Common myeloid progenitor, CD34-positive (primary cell): Measurements from ENCODE around the gene MAEL.
A peak's percentile ranks its signal among the peaks of the same experiment; 100 is the strongest.

Source experiments
- CTCF ChIA-PET: fragments of 350-600 bp; sonication (Branson Sonifier 250); formaldehyde crosslinking; loops from one replicate; lab custom pipeline; 2021; ENCODE audit warnings: antibody characterized with exemption; lab: Charles Lee
- POLR2A ChIA-PET: fragments of 350-600 bp; sonication (Branson Sonifier 250); formaldehyde crosslinking; loops from one replicate; lab custom pipeline; 2021; ENCODE audit warnings: antibody characterized with exemption; lab: Charles Lee
- DNase-seq, 3 donors: peaks; one replicate each; pipeline versions ENCODE4 v3.0.0 to v3.0.0-alpha.2; 2013
- H3K27ac ChIP-seq, 2 experiments: 1 replicate in 1 of 2; 2 replicates in 1 of 2; pipeline ENCODE4 v1.7.0; 2013; ENCODE audit warnings: inconsistent platforms in 2 of 2, low read length in 2 of 2, mild to moderate bottlenecking in 2 of 2, low read depth in 1 of 2, moderate library complexity in 1 of 2; ENCODE audit not compliant: severe bottlenecking in 2 of 2, insufficient read depth in 1 of 2, poor library complexity in 1 of 2
- H3K27me3 ChIP-seq, 5 experiments: replicated peaks in 2 of 5; 1 replicate in 3 of 5; 2 replicates in 2 of 5; pipeline versions ENCODE4 v1.6.1 to v1.7.0; 2013; ENCODE audit warnings: low read length in 4 of 5, mild to moderate bottlenecking in 2 of 5, moderate library complexity in 2 of 5, inconsistent platforms in 1 of 5; ENCODE audit not compliant: insufficient read depth in 5 of 5, control insufficient read depth in 4 of 5
- H3K36me3 ChIP-seq, 4 experiments: 1 replicate in 2 of 4; 2 replicates in 2 of 4; pipeline versions ENCODE4 v1.6.1 to v1.7.0; 2013; ENCODE audit warnings: low read length in 3 of 4, control low read depth in 1 of 4, mild to moderate bottlenecking in 1 of 4; ENCODE audit not compliant: control insufficient read depth in 4 of 4, insufficient read depth in 4 of 4
- H3K4me1 ChIP-seq, 4 experiments: 1 replicate in 3 of 4; 2 replicates in 1 of 4; pipeline versions ENCODE4 v1.6.1 to v1.7.1; 2013; ENCODE audit warnings: low read length in 3 of 4, mild to moderate bottlenecking in 3 of 4, control low read depth in 1 of 4, inconsistent platforms in 1 of 4, moderate library complexity in 1 of 4; ENCODE audit not compliant: control insufficient read depth in 4 of 4, insufficient read depth in 4 of 4; ENCODE audit errors: control extremely low read depth in 1 of 4
- H3K4me3 ChIP-seq, 7 experiments: 1 replicate in 4 of 7; 2 replicates in 3 of 7; pipeline versions ENCODE4 v1.5.1 to v1.7.0; 2013; ENCODE audit warnings: mild to moderate bottlenecking in 7 of 7, low read length in 6 of 7, moderate library complexity in 6 of 7, inconsistent platforms in 2 of 7, low read depth in 2 of 7, control low read depth in 1 of 7; ENCODE audit not compliant: insufficient read depth in 4 of 7, control insufficient read depth in 1 of 7; ENCODE audit errors: extremely low read depth in 1 of 7
- H3K9me3 ChIP-seq, 5 experiments: 1 replicate in 4 of 5; 2 replicates in 1 of 5; pipeline versions ENCODE4 v1.6.1 to v1.7.1; 2013; ENCODE audit warnings: low read length in 4 of 5, mild to moderate bottlenecking in 2 of 5, inconsistent platforms in 1 of 5, low read depth in 1 of 5, moderate library complexity in 1 of 5; ENCODE audit not compliant: control insufficient read depth in 4 of 5, insufficient read depth in 2 of 5; ENCODE audit errors: control extremely low read depth in 1 of 5
- WGBS: methylation state at CpG from one replicate; pipeline ENCODE4 v1.1.5; 2013; ENCODE audit not compliant: insufficient coverage; 5-methylcytosine and 5-hydroxymethylcytosine counted together

The MAEL gene

DNA sequence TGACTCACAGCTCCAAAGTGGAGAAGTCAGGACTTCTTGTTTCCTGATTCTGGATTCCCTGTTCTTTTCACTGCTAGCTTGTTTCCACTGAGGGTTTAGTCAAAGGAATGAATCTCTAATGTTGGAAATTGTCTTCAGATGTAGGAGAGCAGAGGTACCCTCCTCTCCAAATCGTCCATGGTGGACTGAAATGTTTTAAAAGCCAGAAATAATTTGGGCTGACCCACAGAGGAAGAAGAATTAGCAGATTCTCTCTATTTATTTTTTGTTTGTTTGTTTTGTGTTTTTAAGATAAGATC lies 70.7 kb downstream of the MAEL start:
- Histone ChIP-seq H3K36me3 (peaks cover 0 to 5% (median 0%) of the 10 kb centered on the region in 4 experiments), H3K27me3 (no peaks in the 10 kb centered on the region), H3K4me3 (no peak overlapping the region), H3K27ac (no peak overlapping the region), H3K4me1 (peaks cover 0 to 17% (median 11%) of the 10 kb centered on the region in 4 experiments), H3K9me3 (no peaks in the 10 kb centered on the region)
- ChIA-PET POLR2A (interaction anchor here (0.7 kb wide), 1 partner anchor 88 kb away, joined by 3 read pairs; no protein-coding TSS in a partner anchor), CTCF (interaction anchor here (0.6 to 18.3 kb wide), 38 partner anchors 9 to 1175 kb away, joined by 3 to 666 read pairs (median 4); partner anchors contain the start of genes ILDR2, POU2F1 and TADA1)
- no peak for DNase-seq
- WGBS = 89% methylated on average over 1 of the region's 1 CpG

DNA sequence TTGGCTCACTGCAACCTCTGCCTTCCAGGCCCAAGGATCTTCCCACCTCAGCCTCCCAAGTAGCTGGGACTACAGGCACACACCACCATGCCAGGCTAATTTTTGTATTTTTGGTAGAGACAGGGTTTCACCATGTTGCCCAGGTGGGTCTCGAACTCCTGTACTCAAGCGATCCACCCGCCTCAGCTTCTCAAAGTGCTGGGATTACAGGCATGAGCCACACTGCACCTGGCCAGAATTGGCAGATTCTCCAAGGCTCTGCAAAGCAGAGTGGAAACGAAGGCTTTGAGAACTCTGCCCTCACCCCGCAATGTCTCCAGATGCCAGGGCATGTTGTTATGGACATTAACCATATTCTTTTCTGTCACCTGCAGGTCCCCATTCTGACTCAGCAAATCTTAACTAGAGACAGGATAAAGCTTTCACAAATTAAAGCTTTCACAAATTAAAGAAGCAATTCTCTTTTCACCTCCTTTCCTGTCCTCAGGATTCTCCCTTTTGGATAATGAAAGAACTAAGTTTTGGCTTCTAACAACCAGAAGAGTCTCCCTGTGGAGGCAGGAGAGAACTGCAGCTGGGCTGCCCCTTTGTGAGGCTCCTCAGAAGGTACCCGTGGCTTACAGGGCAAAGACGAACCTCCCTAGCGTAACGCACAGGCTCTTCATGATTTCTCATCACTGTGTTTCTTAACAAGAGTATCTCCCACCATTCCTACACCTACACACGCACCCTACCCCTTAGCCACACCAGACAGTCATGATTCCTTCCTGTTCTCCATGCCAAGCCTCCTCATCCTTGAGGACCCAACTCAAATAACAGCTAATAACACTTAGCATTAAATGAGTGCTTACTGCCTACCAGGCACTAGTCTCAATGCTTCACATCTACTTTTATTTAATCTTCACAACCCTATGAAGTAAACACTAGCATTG lies 71.3 kb downstream of the MAEL start:
- POLR2A ChIA-PET = interaction anchor here (0.7 kb wide), 1 partner anchor 89 kb away, joined by 3 read pairs; no protein-coding TSS in a partner anchor

GRCh38 chr1:167061073-167061464 lies 72.0 kb downstream of the MAEL start:
- ChIA-PET CTCF (interaction anchor here (1.0 to 18.3 kb wide), 12 partner anchors 8 to 370 kb away, joined by 3 to 666 read pairs (median 4); partner anchors contain the start of genes POU2F1 and TADA1), POLR2A (no interaction called here)
- Histone ChIP-seq H3K27ac (no peak overlapping the region), H3K4me3 (no peak overlapping the region), H3K9me3 (no peaks in the 10 kb centered on the region), H3K4me1 (peaks cover 0 to 11% (median 9%) of the 10 kb centered on the region in 4 experiments), H3K27me3 (no peaks in the 10 kb centered on the region), H3K36me3 (no peaks in the 10 kb centered on the region)
- WGBS = 100% methylated on average over 3 of the region's 3 CpGs
- DNase-seq = no peak

More for the DNA sequence above, 71.3 kb downstream of the MAEL start:
- DNase-seq = peak in 2 of 3 donors; percentile 22 to 29
- peaks cover 0 to 11% (median 9%) of the 10 kb centered on the region in 4 experiments for H3K4me1 ChIP-seq
- peaks cover 0 to 3% (median 0%) of the 10 kb centered on the region in 4 experiments for H3K36me3 ChIP-seq
- CTCF ChIA-PET = interaction anchor here (0.8 to 18.3 kb wide), 32 partner anchors 8 to 474 kb away, joined by 3 to 666 read pairs (median 4); partner anchors contain the start of genes POU2F1 and TADA1
- no peaks in the 10 kb centered on the region for H3K9me3 ChIP-seq
- no peak overlapping the region for H3K4me3 ChIP-seq
- H3K27ac ChIP-seq = no peak overlapping the region
- no peaks in the 10 kb centered on the region for H3K27me3 ChIP-seq
- WGBS = 95% methylated on average over 7 of the region's 10 CpGs

DNA sequence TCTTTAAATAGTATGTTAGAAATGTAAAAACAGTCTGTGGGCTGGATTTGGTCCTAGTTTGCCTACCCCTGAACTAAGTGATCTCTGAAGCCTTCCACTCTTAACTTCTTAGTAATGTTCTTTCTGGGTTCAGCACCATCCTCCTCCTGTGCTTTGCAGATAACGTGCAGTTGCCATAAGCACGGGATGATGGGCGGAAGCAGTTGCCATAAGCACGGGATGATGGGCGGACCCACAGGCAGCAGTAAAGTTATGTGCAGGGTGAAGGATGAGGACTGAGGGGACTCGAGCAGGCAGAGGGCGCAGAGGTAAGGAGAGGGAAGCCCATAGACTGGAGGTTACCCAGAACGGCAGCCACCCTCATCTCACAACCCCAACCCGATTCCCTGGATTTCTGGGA lies 75.5 kb downstream of the MAEL start:
- DNase-seq = peak in 1 of 3 donors; percentile 14
- no peak overlapping the region for H3K4me3 ChIP-seq
- H3K4me1 ChIP-seq = peaks cover 0 to 5% (median 1%) of the 10 kb centered on the region in 4 experiments
- no peaks in the 10 kb centered on the region for H3K27me3 ChIP-seq
- 96% methylated on average over 5 of the region's 9 CpGs for WGBS
- peaks cover 0 to 8% (median 0%) of the 10 kb centered on the region in 4 experiments for H3K36me3 ChIP-seq
- ChIA-PET POLR2A (no interaction called here), CTCF (interaction anchor here (0.8 to 18.3 kb wide), 7 partner anchors 9 to 469 kb away, joined by 3 to 666 read pairs (median 7); partner anchors contain the start of gene TADA1)
- H3K9me3 ChIP-seq = no peaks in the 10 kb centered on the region
- H3K27ac ChIP-seq = no peak overlapping the region

DNA sequence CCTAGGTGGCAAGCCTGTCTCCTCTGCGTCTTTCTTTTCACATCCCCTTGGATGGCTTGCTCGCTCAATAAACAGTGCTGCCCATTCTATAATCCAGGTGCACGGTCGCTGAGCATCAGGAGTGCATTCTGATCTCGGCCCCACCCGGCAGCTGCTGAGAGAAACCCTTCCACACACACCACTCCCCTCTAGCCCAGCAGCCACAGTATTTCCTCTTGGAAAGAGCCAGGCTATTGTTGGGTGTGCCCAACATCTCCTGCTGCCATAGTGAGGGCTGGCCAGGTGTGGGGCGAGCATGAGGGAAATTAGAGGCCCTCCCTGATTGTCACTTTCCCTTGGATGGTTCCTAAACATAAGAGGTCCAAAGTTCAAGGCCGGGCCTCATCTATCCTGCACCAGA lies 76.4 kb downstream of the MAEL start:
- no peak for DNase-seq
- Histone ChIP-seq H3K36me3 (peaks cover 0 to 15% (median 0%) of the 10 kb centered on the region in 4 experiments), H3K27ac (no peak overlapping the region), H3K4me3 (no peak overlapping the region), H3K4me1 (peaks cover 0 to 5% (median 1%) of the 10 kb centered on the region in 4 experiments), H3K9me3 (no peaks in the 10 kb centered on the region), H3K27me3 (no peaks in the 10 kb centered on the region)
- 93% methylated on average over 5 of the region's 8 CpGs for WGBS
- ChIA-PET POLR2A (no interaction called here), CTCF (interaction anchor here (0.8 to 18.3 kb wide), 7 partner anchors 18 to 469 kb away, joined by 3 to 666 read pairs (median 6); partner anchors contain the start of gene POU2F1)

DNA sequence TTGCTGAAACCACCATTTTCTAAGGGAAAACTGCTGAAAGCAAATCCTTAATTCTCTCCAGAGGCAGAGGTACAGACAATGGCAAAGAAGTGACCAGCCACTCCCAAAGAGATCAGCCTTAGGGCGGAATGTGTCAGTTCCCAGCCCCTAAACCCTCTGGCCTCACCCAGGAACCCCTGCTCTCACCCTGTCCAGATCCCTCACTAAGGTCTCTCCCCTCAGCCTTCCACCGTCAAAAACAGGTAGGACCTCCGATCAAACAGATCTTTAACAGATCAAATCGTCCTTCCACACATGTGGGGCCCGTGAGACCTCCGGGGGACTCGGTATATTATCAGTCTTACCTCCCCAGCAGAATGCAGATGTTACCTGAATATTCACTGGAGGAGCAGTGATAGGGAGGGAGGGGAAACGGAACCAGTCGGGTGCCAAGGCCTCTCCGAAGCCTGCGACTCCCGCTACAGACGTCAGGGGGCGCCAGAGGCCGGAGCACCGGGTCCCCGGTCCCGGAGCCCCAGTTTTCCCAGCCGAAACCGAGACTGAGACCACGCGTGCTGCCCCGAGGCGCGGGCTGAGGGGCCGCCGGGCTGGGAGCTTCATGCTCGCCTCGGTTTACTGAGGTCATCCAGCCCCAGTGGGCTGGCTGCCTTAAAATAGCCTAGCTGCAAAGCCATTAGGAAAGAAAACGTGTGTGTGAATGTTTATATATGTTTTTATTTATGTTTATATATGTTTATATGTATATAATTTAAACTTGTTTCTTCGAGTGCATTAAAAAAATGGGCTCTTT lies 77.4 kb downstream of the MAEL start:
- WGBS = 23% methylated on average over 11 of the region's 31 CpGs
- Histone ChIP-seq H3K4me1 (peaks cover 0 to 5% (median 1%) of the 10 kb centered on the region in 4 experiments), H3K9me3 (no peaks in the 10 kb centered on the region), H3K36me3 (peaks cover 0 to 25% (median 1%) of the 10 kb centered on the region in 4 experiments), H3K27ac (no peak overlapping the region), H3K27me3 (no peaks in the 10 kb centered on the region), H3K4me3 (peak overlapping the region in 4 of 7 experiments; percentile 39 to 70 (median 54))
- peak; percentile 59 to 68 (median 67) for DNase-seq
- POLR2A ChIA-PET = no interaction called here
- CTCF ChIA-PET = interaction anchor here (0.6 to 18.3 kb wide), 25 partner anchors 13 to 497 kb away, joined by 3 to 666 read pairs (median 4); partner anchors contain the start of genes GPA33 and POU2F1
